ENCODE measurements around the gene PIGQ.

GRCh38 chr16:551210-551609 is 18.6 kb upstream of the PIGQ start:
- TF ChIP-seq BHLHE40 (IDR thresholded peaks at IDR 0.05; ENCODE audit: low read depth, low read length), result no peak
- no peak for TF ChIP-seq CTCF (conservative IDR thresholded peaks at IDR 0.05; ENCODE audit: low read depth, low read length)
- TF ChIP-seq POLR2A (IDR thresholded peaks at IDR 0.05; ENCODE audit: low read depth, low read length), result no peak
- TF ChIP-seq SMC3 (IDR thresholded peaks at IDR 0.05; ENCODE audit: low read depth, low read length), result no peak
- no peak for TF ChIP-seq RFX5 (IDR thresholded peaks at IDR 0.05; ENCODE audit: low read depth, low read length)
- TF ChIP-seq MAZ (IDR thresholded peaks at IDR 0.05; ENCODE audit: borderline replicate concordance, low read depth, low read length), result no peak
- no peak for TF ChIP-seq ELK1 (IDR thresholded peaks at IDR 0.05; ENCODE audit: borderline replicate concordance, low read depth, low read length)

Data from IMR-90 (cell line).